Suppressor macrophage treated with lipopolysaccharide for 4 hours (primary cell): ENCODE data around the gene ECT2L.

Experiments used
- DNase-seq: peaks from one replicate; pipeline ENCODE4 v3.0.0-alpha.2; 2020

Gene ECT2L

DNA sequence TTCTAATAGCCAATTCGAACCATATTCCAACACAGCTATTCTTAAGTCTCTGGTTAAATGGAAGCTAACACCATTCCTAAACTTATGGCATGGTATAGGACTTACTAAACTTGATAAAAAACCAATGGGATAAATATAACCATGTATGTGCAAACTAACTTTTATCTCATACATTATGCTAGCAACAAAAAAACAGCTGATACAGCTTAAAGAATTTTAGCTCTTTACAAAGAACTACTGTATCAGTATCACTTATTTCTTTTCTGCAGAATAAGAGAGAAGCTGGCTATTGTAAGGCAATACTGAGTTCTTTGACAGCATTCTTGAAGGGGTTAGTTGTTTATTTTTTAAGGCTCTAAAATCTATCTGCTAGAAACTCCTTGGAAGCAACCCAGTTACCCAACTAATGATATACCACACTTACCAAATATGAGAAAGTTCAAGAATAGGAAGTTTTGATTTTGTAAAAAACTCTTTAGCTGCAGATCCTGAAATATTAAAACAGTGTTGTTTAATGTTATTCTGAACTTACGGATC is 147.3 kb downstream of the ECT2L start:
- DNase-seq, result no peak

DNA sequence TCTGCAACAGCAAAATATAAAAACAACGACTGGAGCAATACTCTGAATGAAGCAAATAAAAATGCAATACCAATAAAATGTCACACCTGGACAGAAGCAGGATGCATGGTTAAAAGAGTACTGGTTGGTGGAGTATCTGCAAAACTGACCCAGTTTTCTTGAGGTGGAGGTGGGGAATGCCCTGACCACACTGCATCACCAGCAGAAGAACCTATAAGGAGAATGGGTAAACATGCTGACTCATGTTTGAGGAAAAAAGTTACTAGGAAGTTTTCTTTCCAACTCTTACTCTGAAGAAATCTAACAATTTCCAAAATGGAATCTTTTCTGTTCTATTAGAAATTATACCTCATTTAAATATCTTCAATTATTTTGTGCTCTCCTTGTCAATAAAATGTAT is 148.5 kb downstream of the ECT2L start:
- DNase-seq, result no peak

DNA sequence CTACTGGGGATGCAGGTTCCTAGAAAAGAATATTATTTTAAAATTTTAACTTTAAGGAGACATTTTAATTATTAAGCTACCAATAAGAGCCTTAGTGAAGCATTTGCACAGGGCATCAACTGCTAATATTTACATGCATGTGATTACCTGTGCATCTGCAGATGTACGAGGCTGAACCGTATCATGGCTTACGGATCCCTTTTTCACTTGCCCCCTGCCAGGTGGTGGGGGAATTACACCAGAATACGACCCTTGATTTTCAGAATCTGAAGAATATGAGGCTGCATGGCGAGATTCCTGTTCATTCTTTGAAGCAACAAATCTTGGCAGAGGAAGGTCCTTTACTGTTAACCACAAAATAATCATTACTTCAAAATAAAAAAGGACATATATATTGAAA is 149.5 kb downstream of the ECT2L start:
- no peak for DNase-seq

DNA sequence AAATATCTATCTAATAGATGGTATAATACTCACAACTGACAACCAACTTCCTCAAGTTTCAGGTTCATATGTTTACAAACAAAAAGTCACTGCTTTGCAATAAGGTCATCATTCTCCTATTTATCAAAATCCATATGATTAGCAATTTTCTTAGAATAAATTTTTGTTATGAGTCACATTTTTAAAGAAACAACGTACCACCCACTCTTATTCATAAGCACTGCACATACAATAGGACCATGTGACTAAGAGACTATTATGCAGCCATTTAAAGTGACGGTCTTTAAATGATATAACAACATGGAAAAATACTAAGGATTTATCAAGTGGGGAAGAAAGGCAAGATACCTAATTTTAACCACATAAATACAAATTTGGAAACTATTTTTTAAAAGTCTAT is 152.1 kb downstream of the ECT2L start:
- peak; percentile 18 for DNase-seq

DNA sequence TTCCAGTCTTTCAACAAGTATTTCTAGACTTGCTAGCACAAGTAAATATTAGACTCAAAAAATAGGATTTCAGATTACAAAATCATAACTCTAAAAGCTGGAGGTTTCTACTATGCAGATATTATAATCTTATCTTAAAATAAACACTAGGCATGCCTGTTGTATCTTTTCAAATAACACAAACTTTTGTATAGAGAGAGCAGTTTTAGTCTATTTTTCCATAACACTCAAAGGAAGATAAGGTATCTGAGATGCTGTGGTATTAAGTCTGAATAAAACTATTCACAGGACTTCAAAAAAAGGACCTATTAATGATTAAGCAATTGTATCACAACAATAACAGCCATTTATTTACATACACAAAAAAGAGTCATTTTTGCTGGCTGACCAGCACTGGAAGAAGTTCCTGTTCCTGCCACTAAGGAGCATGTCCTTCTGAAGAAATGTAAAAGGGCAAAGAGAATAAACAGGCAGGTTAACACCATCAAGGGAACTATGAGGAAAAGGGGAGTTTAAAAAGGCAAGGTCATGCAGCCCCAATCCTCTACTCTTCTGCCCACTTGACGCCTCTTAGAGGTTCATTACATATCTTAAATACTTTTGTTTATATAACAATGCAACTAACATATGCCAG is 152.8 kb downstream of the ECT2L start:
- peak; percentile 22 for DNase-seq

DNA sequence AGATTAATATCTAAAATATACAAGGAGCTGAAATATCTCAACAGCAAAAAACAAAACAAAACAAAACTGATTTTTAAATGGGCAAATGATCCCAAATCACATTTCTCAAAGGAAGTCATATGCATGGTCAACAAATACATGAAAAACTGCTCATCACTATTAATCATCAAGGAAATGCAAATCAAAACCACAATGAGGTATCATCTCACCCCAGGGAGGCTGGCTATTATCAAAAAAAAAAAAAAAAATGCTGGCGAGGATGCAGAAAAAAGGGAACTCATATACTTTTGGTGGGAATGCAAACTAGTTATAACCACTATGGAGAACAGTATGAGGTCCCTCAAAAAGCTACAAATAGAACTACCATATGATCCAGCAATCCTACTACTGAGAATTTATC is 157.6 kb downstream of the ECT2L start:
- DNase-seq, result peak; percentile 71
